GM12878 (cell line): Measurements from ENCODE around the gene OPCML. TPM values are rescaled to one million over a fixed set of nuclear protein-coding genes. Genes with fewer than 3 reads are reported as not detected.
A peak's percentile ranks its signal among the peaks of the same experiment; 100 is the strongest.

Source experiments
- BCLAF1 ChIP-seq: fragments of 450-650 bp; IDR thresholded peaks from 2 replicates; pipeline ENCODE4 v1.6.1; 2017; ENCODE audit warnings: antibody characterized with exemption, mild to moderate bottlenecking, moderate library complexity
- BHLHE40 ChIP-seq, 2 experiments: fragments of 450-650 bp in 1 of 2; IDR thresholded peaks; 2 replicates each; pipeline ENCODE4 v1.6.1; 2011 to 2017; ENCODE audit warnings: low read depth in 2 of 2, borderline replicate concordance in 1 of 2, improper control_type of control experiment in 1 of 2, low read length in 1 of 2, mild to moderate bottlenecking in 1 of 2
- EZH2 ChIP-seq: IDR thresholded peaks from 2 replicates; pipeline ENCODE4 v1.6.1; 2012; ENCODE audit warnings: low read depth, mild to moderate bottlenecking, control low read depth, inconsistent platforms, low read length, borderline replicate concordance; ENCODE audit not compliant: control insufficient read depth
- FOXK2 ChIP-seq: fragments of 450-650 bp; IDR thresholded peaks from 2 replicates; pipeline ENCODE4 v1.6.1; 2017; ENCODE audit warnings: mild to moderate bottlenecking, moderate library complexity
- IRF4 ChIP-seq: IDR thresholded peaks from 2 replicates; pipeline ENCODE4 v1.6.1; 2011; ENCODE audit warnings: low read depth, low read length
- MTA2 ChIP-seq: fragments of 450-650 bp; IDR thresholded peaks from 2 replicates; pipeline ENCODE4 v1.6.1; 2016; ENCODE audit warnings: low read depth, mild to moderate bottlenecking, moderate library complexity
- RAD51 ChIP-seq: fragments of 450-650 bp; IDR thresholded peaks from 2 replicates; pipeline ENCODE4 v1.6.1; 2016; ENCODE audit warnings: moderate library complexity, mild to moderate bottlenecking, inconsistent platforms
- RBBP5 ChIP-seq: fragments of 200-600 bp; sonication (generic); conservative IDR thresholded peaks from 2 replicates; pipeline ENCODE4 v1.6.1; 2016
- REST ChIP-seq: IDR thresholded peaks from 2 replicates; pipeline ENCODE4 v1.6.1; 2012; ENCODE audit warnings: mild to moderate bottlenecking, low read depth, low read length
- SKIL ChIP-seq: fragments of 450-650 bp; IDR thresholded peaks from 2 replicates; pipeline ENCODE4 v1.6.1; 2017; ENCODE audit warnings: mild to moderate bottlenecking, low read depth, inconsistent platforms; ENCODE audit not compliant: poor library complexity, severe bottlenecking
- SREBF2 ChIP-seq: IDR thresholded peaks from 2 replicates; pipeline ENCODE4 v1.6.1; 2012; ENCODE audit warnings: mild to moderate bottlenecking, low read length
- SRF ChIP-seq, 2 experiments: IDR thresholded peaks; 2 replicates each; pipeline ENCODE4 v1.6.1; 2011; ENCODE audit warnings: low read depth in 2 of 2, low read length in 2 of 2, mild to moderate bottlenecking in 1 of 2, moderate library complexity in 1 of 2
- SUPT20H ChIP-seq: IDR thresholded peaks from 2 replicates; pipeline ENCODE4 v1.6.1; 2011; ENCODE audit warnings: low read depth, mild to moderate bottlenecking, low read length, moderate library complexity, borderline replicate concordance; ENCODE audit not compliant: control insufficient read depth
- TARDBP ChIP-seq: IDR thresholded peaks from 2 replicates; pipeline ENCODE4 v1.6.1; 2016; ENCODE audit warnings: borderline replicate concordance
- TBL1XR1 ChIP-seq: IDR thresholded peaks from 2 replicates; pipeline ENCODE4 v1.6.1; 2012; ENCODE audit warnings: low read depth, low read length, improper control_type of control experiment
- YY1 ChIP-seq: IDR thresholded peaks from 2 replicates; pipeline ENCODE4 v1.6.1; 2011; ENCODE audit warnings: low read depth, mild to moderate bottlenecking, low read length
- ZNF274 ChIP-seq: IDR thresholded peaks from one replicate; pipeline ENCODE4 v1.8.0; 2011; ENCODE audit not compliant: insufficient read length, insufficient read depth
- polyA plus RNA-seq, 11 experiments: library from polyadenylated mRNA; depleted of rRNA in 4 of 11; unstranded in 6 of 11; stranded (reverse) in 5 of 11; fragments of >200 nt; fragmentation: Nextera tagmentation in 4 of 11; fragmentation: Illumina TruSeq in 1 of 11; extraction: Ambion mirVana in 4 of 11; extraction: Trizol in 1 of 11; gene quantifications; 1 replicate in 1 of 11; 2 replicates in 10 of 11; pipeline versions ENCODE4 v1.2.1 to v1.2.3, GENCODE V29; 2011 to 2016; ENCODE audit warnings: inconsistent platforms in 2 of 11, missing spikeins in 2 of 11, low read depth in 1 of 11
- total RNA-seq, 4 experiments: library from RNA; depleted of rRNA in 3 of 4; stranded (reverse); fragments of >200 nt in 3 of 4; fragmentation: Illumina TruSeq in 1 of 4; extraction: Trizol in 1 of 4; gene quantifications; 2 replicates each; pipeline versions ENCODE4 v1.2.1 to v1.2.3, GENCODE V29; 2013 to 2021
- TF ChIP-seq, protein P1 (sequence below): IDR thresholded peaks from 2 replicates; pipeline ENCODE4 v1.6.1; 2011; ENCODE audit warnings: low read depth, mild to moderate bottlenecking, low read length, moderate library complexity, borderline replicate concordance; ENCODE audit errors: extremely low read depth

The OPCML gene
- total and polyA plus RNA-seq, 10 of the 15 experiments (the other 5 are each of a cell fraction or from before 2014, with no cell fraction given): 0.84 TPM; not detected in 9

DNA sequence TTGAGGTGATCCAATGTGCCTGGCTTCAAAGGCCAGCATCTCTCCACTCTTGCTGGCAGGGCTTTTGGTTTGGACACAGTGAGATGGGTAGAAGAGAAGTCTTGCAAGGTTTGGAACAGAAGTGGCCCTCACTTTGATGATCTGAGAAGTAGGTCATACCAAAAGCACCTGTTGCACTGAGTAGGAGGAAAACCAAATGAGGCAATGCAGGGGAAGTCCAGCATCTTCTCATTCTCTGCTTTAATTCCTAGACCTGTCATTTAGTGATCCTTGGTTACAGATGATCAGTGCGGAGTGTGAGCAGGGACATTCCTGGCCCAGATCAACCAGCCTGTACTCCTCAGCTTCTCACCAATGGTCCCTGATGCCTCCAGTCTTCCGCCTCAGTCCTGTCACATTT lies 990.5 kb downstream of the OPCML start (continued):
- TF ChIP-seq SRF (IDR thresholded peaks at IDR 0.05; ENCODE audit: low read depth in 2 of 2, low read length in 2 of 2) (0 out of 4 replicates have a peak, but pooled peaks of 1 of the 2 experiments have one; percentile 28), RBBP5 (no peak), MTA2 (peak; percentile 21; the same call in 1 of the 2 replicates), REST (no peak), SUPT20H (no peak), RAD51 (no peak), IRF4 (no peak), BCLAF1 (no peak), FOXK2 (no peak), ZNF274 (no peak), TBL1XR1 (no peak), TARDBP (no peak), SKIL (no peak), SREBF2 (no peak), EZH2 (no peak), YY1 (no peak), BHLHE40 (IDR thresholded peaks at IDR 0.05; ENCODE audit: borderline replicate concordance in 1 of 2, low read depth in 2 of 2, low read length in 1 of 2) (0 out of 4 replicates have a peak, but pooled peaks of 1 of the 2 experiments have one; percentile 3)
- TF ChIP-seq, protein P1, sequence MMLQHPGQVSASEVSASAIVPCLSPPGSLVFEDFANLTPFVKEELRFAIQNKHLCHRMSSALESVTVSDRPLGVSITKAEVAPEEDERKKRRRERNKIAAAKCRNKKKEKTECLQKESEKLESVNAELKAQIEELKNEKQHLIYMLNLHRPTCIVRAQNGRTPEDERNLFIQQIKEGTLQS: no peak
